Measurements from ENCODE around the gene ZNF358.
"Not testable (repeated sequence)": the region's sequence is repeated elsewhere in the genome, so short reads cannot be mapped to it uniquely, and the experiment has no call there.

Gene ZNF358

GRCh38 chr19:7535047-7535997 lies 19.4 kb downstream of the ZNF358 start, which contains the start of gene PNPLA6:
Gene PNPLA6, plus strand, starts transcription at chr19:7535717. Its CDS starts 72 bp downstream, at chr19:7535789.
- FAIRE-seq (no peak), DNase-seq (ENCODE audit: low spot score) (peak; percentile 77)

DNA sequence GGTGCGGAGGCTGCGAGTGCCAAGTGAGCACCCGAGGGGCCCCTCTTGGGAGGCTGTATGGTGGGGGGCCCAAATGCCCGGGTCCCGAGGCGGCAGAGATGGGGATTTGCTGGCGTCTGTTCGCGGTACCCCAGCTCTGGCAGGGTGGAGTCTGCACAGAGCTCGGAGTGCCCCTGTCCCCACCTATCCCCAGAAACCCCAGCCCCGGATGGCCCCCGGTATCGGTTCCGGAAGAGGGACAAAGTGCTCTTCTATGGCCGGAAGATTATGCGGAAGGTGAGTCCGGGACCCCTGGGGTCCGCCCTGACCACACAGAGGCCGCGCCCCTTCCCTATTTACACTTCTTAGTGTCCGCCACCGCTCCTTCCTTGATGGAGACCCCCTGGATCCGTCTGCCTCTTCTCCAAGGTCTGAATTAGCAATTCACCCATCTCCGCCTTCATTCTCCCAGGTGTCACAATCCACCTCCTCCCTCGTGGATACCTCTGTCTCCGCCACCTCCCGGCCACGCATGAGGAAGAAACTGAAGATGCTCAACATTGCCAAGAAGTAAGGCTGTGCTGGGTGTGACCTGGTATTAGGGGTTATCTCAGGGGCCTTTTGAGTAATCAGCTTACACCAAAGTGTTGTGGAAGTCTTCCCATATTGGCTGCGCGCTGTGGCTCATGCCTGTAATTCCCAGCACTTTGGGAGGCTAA lies 20.2 kb downstream of the ZNF358 start:
- FAIRE-seq, result no peak
- DNase-seq (ENCODE audit: low spot score), result no peak

- not testable (repeated sequence) for FAIRE-seq; DNase-seq (ENCODE audit: low spot score)
Observed at GRCh38 chr19:7538990-7539389, 23.1 kb downstream of the ZNF358 start.

DNA sequence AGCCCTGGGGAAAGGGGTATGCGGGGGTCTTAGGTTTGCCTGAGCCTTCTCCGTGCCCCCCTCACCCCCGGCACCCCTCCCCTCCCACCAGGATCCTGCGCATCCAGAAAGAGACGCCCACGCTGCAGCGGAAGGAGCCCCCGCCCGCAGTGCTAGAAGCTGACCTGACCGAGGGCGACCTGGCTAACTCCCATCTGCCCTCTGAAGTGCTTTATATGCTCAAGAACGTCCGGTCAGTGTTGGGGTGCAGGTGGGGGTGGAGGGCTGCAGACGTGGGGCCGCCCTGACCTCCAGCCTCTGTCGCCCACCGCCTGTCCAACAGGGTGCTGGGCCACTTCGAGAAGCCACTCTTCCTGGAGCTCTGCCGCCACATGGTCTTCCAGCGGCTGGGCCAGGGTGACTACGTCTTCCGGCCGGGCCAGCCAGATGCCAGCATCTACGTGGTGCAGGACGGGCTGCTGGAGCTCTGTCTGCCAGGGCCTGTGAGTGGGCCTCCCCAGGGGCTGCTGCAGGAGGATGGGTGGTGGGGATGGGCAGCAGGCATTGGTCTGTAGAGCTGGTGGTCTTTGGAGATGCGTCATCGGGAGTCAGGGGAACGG lies 24.0 kb downstream of the ZNF358 start:
- DNase-seq (ENCODE audit: low spot score) (no peak), FAIRE-seq (no peak)

DNA sequence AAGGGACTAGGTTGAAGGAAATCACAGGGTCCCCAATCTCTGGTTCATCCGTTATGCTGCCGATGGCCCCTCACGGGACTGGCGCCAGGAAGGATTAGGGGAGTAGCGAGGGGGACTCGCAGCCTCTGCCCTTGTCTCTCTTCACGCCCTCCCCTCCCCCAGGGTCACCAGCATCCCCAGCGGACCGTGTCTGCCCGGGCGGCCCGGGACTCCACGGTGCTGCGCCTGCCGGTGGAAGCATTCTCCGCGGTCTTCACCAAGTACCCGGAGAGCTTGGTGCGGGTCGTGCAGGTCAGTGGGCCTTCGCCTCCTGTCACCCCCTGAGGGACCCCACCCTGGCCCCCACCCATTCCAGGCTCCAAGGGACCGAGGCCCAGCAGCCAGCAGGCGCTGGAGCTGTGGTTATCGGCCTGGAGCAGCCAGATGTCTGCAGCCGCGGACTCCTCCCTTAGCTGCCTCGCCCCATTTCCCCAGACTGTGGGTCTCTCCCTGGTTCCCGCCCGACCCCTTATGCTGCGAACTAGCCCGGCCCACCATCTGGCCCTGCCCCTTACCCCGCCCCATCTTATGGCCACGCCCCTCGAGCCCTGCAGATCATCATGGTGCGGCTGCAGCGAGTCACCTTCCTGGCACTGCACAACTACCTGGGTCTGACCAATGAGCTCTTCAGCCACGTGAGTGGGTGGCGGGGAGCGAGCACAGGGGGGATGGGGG lies 25.0 kb downstream of the ZNF358 start:
- no peak for DNase-seq (ENCODE audit: low spot score)
- FAIRE-seq, result no peak

GRCh38 chr19:7541475-7541824 lies 25.5 kb downstream of the ZNF358 start:
- FAIRE-seq (no peak), DNase-seq (ENCODE audit: low spot score) (no peak)

DNA sequence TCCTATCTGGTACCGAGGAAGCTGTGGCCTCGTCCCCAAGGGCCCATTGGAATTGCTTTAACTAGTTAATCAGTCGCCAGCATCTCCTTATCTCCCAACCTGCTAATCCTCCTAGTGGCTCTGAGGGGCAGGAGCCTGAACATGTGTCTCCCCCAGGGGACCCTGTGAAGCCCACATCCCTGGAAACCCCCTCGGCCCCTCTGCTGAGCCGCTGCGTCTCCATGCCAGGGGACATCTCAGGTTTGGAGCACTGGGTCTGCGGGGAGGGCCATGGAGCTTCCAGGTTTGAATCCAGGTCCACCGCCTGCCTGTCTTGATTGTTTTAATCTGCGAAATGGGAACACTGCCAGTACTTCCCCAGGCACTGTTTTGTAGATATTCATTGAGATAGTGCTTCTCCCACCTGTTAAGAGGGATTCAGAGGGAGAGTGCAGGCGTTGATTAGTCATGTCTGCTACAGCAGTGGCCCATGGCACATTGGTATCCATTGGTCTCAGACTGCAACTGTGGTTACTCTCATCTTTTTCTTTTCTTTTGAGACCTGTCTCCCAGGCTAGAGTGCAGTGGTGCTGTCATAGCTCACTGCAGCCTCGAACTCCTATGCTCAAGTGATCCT lies 26.0 kb downstream of the ZNF358 start:
- FAIRE-seq, result no peak

GRCh38 chr19:7542556-7543348 lies 26.8 kb downstream of the ZNF358 start:
- FAIRE-seq (no peak), DNase-seq (ENCODE audit: low spot score) (no peak)

More for the DNA sequence above, 26.0 kb downstream of the ZNF358 start:
- DNase-seq (ENCODE audit: low spot score), result no peak

DNA sequence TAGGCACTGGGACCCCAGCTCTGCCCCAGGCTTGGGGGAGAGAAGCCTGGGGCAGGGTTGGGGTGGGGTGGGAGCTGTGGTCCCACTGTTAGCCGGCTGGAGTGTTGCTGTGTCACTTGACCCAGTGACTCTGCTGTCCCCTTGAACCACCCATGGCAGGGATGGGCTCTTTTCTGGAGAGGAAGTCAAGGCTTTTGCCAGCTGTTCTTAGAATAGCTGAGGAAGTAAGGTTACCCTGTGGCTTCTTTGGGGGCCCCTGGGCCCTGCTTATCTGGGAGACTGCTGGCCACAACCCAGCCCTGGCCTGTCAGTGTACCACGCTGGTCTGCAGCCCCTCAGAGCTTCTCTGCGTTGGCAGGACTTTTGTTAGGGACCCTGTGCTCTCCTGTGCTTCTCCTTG lies 28.7 kb downstream of the ZNF358 start:
- FAIRE-seq (no peak), DNase-seq (ENCODE audit: low spot score) (no peak)

DNA sequence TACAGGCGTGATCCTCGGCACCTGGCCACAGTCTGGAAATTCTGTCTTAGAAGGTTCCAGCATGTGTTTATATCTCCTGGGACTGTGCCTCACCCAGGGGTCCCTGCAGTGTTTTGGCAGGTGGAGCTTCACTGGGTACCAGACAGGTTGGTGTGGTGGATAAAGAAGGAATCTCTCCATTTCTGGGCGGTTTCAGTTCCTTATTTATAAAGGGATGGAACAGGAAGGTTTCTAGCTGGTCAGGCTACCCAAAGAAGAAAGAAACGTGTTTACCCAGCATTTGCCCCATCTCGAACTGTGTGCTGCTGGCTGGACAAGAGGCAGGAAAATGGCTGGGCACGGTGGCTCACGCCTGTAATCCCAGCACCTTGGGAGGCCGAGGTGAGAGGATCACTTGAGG lies 29.4 kb downstream of the ZNF358 start:
- DNase-seq (ENCODE audit: low spot score) (no peak), FAIRE-seq (no peak)

GRCh38 chr19:7545904-7546303 lies 30.0 kb downstream of the ZNF358 start:
- FAIRE-seq (no peak), DNase-seq (ENCODE audit: low spot score) (no peak)

DNA sequence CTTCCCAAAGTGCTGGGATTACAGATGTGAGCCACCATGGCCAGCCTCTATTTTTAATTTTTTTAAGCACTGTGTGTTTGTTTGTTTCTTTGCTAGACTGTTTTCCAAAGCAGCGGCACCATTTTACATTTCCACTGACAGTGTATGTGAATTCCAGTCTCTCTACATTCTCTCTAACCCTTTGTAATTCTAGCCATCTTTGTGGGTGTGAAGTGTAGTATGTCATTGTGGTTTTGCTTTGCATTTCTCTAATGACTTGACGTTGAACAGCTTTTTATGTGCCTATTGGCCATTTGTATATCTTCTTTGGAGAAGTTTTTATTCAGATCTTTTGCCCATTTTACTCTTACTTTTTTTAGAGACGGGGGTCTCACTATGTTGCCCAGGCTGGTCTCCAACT lies 31.3 kb downstream of the ZNF358 start:
- DNase-seq (ENCODE audit: low spot score) (no peak), FAIRE-seq (no peak)

DNA sequence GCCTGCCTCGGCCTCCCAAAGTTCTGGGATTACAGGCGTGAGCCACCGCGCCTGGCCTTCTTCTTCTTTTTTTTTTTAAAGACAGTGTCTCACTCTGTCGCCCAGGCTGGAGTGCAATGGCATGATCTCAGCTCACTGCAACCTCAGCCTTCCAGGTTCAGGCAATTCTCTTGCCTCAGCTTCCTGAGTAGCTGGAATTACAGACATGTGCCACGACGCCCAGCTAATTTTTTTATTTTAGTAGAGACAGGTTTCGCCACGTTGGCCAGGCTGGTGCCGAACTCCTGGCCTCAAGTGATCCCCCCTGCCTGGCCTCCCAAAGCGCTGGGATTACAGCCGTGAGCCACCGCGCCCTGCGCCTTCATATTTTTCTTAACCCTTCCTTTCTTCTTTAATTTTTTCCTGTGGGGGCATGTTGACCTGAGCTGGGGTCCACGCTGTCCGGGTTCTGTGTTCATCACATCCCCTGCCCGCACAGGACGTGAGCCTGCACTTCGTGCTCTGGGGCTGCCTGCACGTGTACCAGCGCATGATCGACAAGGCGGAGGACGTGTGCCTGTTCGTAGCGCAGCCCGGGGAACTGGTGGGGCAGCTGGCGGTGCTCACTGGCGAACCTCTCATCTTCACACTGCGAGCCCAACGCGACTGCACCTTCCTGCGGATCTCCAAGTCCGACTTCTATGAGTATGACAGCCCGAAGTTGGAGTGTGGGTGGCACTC lies 33.7 kb downstream of the ZNF358 start:
- no peak for DNase-seq (ENCODE audit: low spot score)
- FAIRE-seq, result no peak

- no peak for FAIRE-seq
Observed at GRCh38 chr19:7550169-7550770, 34.4 kb downstream of the ZNF358 start.

GRCh38 chr19:7550987-7551761 lies 35.3 kb downstream of the ZNF358 start:
- DNase-seq (ENCODE audit: low spot score) (no peak), FAIRE-seq (no peak)

More at GRCh38 chr19:7550169-7550770, 34.4 kb downstream of the ZNF358 start:
- DNase-seq (ENCODE audit: low spot score), result no peak

GRCh38 chr19:7552781-7553180 lies 36.9 kb downstream of the ZNF358 start:
- FAIRE-seq (no peak), DNase-seq (ENCODE audit: low spot score) (no peak)

- FAIRE-seq (no peak), DNase-seq (ENCODE audit: low spot score) (no peak)
Observed at GRCh38 chr19:7554565-7554964, 38.7 kb downstream of the ZNF358 start.
